K562 (cell line): Measurements from ENCODE around the gene PRKCB. TPM values are rescaled to one million over a fixed set of nuclear protein-coding genes. Genes with fewer than 3 reads are reported as not detected.

Experiments used
- ATAC-seq: fragments of 200-7000 bp; cut with Tn5 transposase; 3 replicates; pipeline ENCODE4 v1.9.1; 2020; ENCODE audit warnings: moderate library complexity
- BruUV-seq: library from RNA; stranded (reverse); fragments of 400-500 nt; replicated peaks from 2 replicates; lab custom pipeline; 2021; lab: Mats Ljungman, UMichigan
- CTCF ChIA-PET: fragments of 300-600 bp; formaldehyde crosslinking; extraction: SDS; loops from one replicate; lab custom pipeline; 2021; ENCODE audit warnings: low intra/inter-chr PET ratio; lab: Yijun Ruan, JAX
- POLR2A ChIA-PET: fragments of 300-600, 350-650 bp; sonication (Branson Sonifier 250); formaldehyde crosslinking; extraction: SDS; loops from one replicate; lab custom pipeline; 2021; ENCODE audit warnings: antibody characterized with exemption, inconsistent platforms; lab: Yijun Ruan, JAX
- DNase-seq, 4 experiments: peaks; one replicate each; pipeline versions ENCODE4 v3.0.0 to v3.0.0-alpha.2; 2011 to 2018; ENCODE audit warnings: low spot score in 3 of 4, mixed read lengths in 3 of 4; ENCODE audit errors: extremely low read depth in 1 of 4
- FAIRE-seq: peaks from 2 replicates; lab custom pipeline; 2011; peaks lifted over from hg19 to GRCh38; lab: Jason Lieb, UNC
- H2AFZ ChIP-seq: 2 replicates; pipeline ENCODE4 v1.6.0; 2011; ENCODE audit warnings: low read depth, low read length, control low read depth, inconsistent platforms
- H3K27ac ChIP-seq: fragments of 200-600 bp; 3 replicates; pipeline ENCODE4 v1.8.0; 2011; ENCODE audit warnings: low read depth, mild to moderate bottlenecking, control low read depth, inconsistent platforms, low read length, moderate library complexity, mixed read lengths; ENCODE audit errors: extremely low read depth
- H3K27me3 ChIP-seq, 2 experiments: fragments of 300-600 bp in 1 of 2; 2 replicates in 1 of 2; 3 replicates in 1 of 2; pipeline versions ENCODE4 v1.6.0 to v1.8.0; 2011; ENCODE audit warnings: inconsistent platforms in 2 of 2, low read length in 2 of 2, mild to moderate bottlenecking in 1 of 2, mixed read lengths in 1 of 2, moderate library complexity in 1 of 2; ENCODE audit not compliant: control insufficient read depth in 2 of 2, insufficient read depth in 2 of 2
- H3K36me3 ChIP-seq: fragments of 300-600 bp; 3 replicates; pipeline ENCODE4 v1.8.0; 2011; ENCODE audit warnings: mild to moderate bottlenecking, low read length, inconsistent platforms; ENCODE audit not compliant: control insufficient read depth, insufficient read depth
- H3K4me1 ChIP-seq, 2 experiments: fragments of 200-600 bp in 1 of 2; replicated peaks in 1 of 2; 2 replicates in 1 of 2; 3 replicates in 1 of 2; pipeline versions ENCODE4 v1.5.1 to v1.8.0; 2011; ENCODE audit warnings: inconsistent platforms in 2 of 2, low read length in 2 of 2, mild to moderate bottlenecking in 1 of 2, mixed read lengths in 1 of 2, moderate library complexity in 1 of 2; ENCODE audit not compliant: control insufficient read depth in 2 of 2, insufficient read depth in 2 of 2
- H3K4me2 ChIP-seq: 2 replicates; pipeline ENCODE4 v1.6.1; 2011; ENCODE audit warnings: low read length, control low read depth, inconsistent platforms, mixed read lengths; ENCODE audit not compliant: insufficient read depth
- H3K4me3 ChIP-seq: fragments of 200-600 bp; sonication (generic), shearing (Covaris generic); 2 replicates; pipeline ENCODE4 v1.5.1; 2016; ENCODE audit warnings: control low read depth, inconsistent platforms
- H3K79me2 ChIP-seq: fragments of 200-600 bp; 3 replicates; pipeline ENCODE4 v1.8.0; 2011; ENCODE audit warnings: low read length, inconsistent platforms; ENCODE audit not compliant: control insufficient read depth, insufficient read depth
- H3K9ac ChIP-seq, 2 experiments: 2 replicates each; pipeline versions ENCODE4 v1.6.0 to v1.6.1; 2011; ENCODE audit warnings: low read depth in 2 of 2, low read length in 2 of 2, control low read depth in 1 of 2, inconsistent platforms in 1 of 2, mild to moderate bottlenecking in 1 of 2, mixed read lengths in 1 of 2; ENCODE audit not compliant: insufficient read depth in 1 of 2
- H3K9me1 ChIP-seq: one replicate; pipeline ENCODE4 v1.6.0; 2011; ENCODE audit warnings: inconsistent platforms, mild to moderate bottlenecking, low read length, moderate library complexity; ENCODE audit not compliant: control insufficient read depth, insufficient read depth
- H3K9me3 ChIP-seq: replicated peaks from 2 replicates; pipeline ENCODE4 v1.5.1; 2011; ENCODE audit warnings: low read depth, low read length, inconsistent platforms; ENCODE audit not compliant: control insufficient read depth, insufficient read depth
- H4K20me1 ChIP-seq: replicated peaks from 2 replicates; pipeline ENCODE4 v1.6.1; 2011; ENCODE audit warnings: low read length, inconsistent platforms, mixed read lengths; ENCODE audit not compliant: control insufficient read depth, insufficient read depth
- ARID1B ChIP-seq: fragments of 450-650 bp; IDR thresholded peaks from 2 replicates; pipeline ENCODE4 v1.6.1; 2016; ENCODE audit warnings: antibody characterized with exemption, mild to moderate bottlenecking, inconsistent platforms
- CC2D1A ChIP-seq: fragments of 450-650 bp; IDR thresholded peaks from 2 replicates; pipeline ENCODE4 v1.6.1; 2017; ENCODE audit warnings: mild to moderate bottlenecking
- CTBP1 ChIP-seq: fragments of 450-650 bp; IDR thresholded peaks from 2 replicates; pipeline ENCODE4 v1.6.1; 2016; ENCODE audit warnings: borderline replicate concordance
- CUX1 ChIP-seq: fragments of 200-800 bp; sonication (Bioruptor generic); IDR thresholded peaks from 2 replicates; pipeline ENCODE4 v1.6.1; 2016; ENCODE audit warnings: missing genetic modification characterization, missing compliant biosample characterization
- ETV1 ChIP-seq: fragments of 450-650 bp; conservative IDR thresholded peaks from 2 replicates; pipeline ENCODE4 v1.6.1; 2016; ENCODE audit warnings: missing genetic modification characterization, control low read depth, low read depth, missing compliant biosample characterization
- HSF4 ChIP-seq: fragments of 250-450 bp; sonication (Bioruptor Pico); IDR thresholded peaks from 2 replicates; pipeline ENCODE4 v2.1.2; 2022; ENCODE audit warnings: mild to moderate bottlenecking, moderate library complexity, borderline replicate concordance
- NR2F6 ChIP-seq: fragments of 450-650 bp; formaldehyde crosslinking; IDR thresholded peaks from 2 replicates; pipeline ENCODE4 v1.4.0; 2020; ENCODE audit warnings: mild to moderate bottlenecking
- POLR2B ChIP-seq: fragments of 450-650 bp; IDR thresholded peaks from 2 replicates; pipeline ENCODE4 v1.6.1; 2018; ENCODE audit warnings: low read depth; ENCODE audit not compliant: partially characterized antibody
- SAP30 ChIP-seq: fragments of 200-600 bp; sonication (generic); IDR thresholded peaks from 2 replicates; pipeline ENCODE4 v1.6.1; 2012; ENCODE audit warnings: borderline replicate concordance, low read depth, mild to moderate bottlenecking, moderate library complexity, low read length, control low read depth, inconsistent platforms; ENCODE audit not compliant: insufficient read depth, poor library complexity, severe bottlenecking
- SRF ChIP-seq, 2 experiments: fragments of 250-450, 450-650 bp in 1 of 2; sonication (Bioruptor Pico) in 1 of 2; sonication (generic) in 1 of 2; formaldehyde crosslinking; IDR thresholded peaks; 2 replicates each; pipeline versions ENCODE4 v1.5.0 to v1.5.1; 2020 to 2022; ENCODE audit warnings: mild to moderate bottlenecking in 1 of 2, missing genetic modification reagents in 1 of 2
- ZFP36 ChIP-seq: fragments of 150-350 bp; IDR thresholded peaks from 2 replicates; pipeline ENCODE4 v1.6.1; 2018; ENCODE audit warnings: low read length, low read depth; ENCODE audit not compliant: partially characterized antibody
- ZKSCAN3 ChIP-seq: fragments of 250-450 bp; sonication (Bioruptor Pico); IDR thresholded peaks from 2 replicates; pipeline ENCODE4 v1.4.0; 2020
- ZNF324 ChIP-seq: fragments of 250-450 bp; sonication (Bioruptor Pico); IDR thresholded peaks from 2 replicates; pipeline ENCODE4 v1.4.0; 2020; ENCODE audit warnings: mild to moderate bottlenecking
- WGBS: fragments of 100-300 bp; shearing (Covaris generic); methylation state at CpG from one replicate; pipeline ENCODE4 v1.1.6; 2016; ENCODE audit warnings: low coverage, mixed read lengths; ENCODE audit not compliant: insufficient coverage; ENCODE audit errors: missing lambda C conversion rate; 5-methylcytosine and 5-hydroxymethylcytosine counted together
- in situ Hi-C: fragments of 300-500 bp; cut with MboI; formaldehyde crosslinking; loops from 4 replicates; pipeline ENCODE4 v1.15.0; 2018; ENCODE audit warnings: inconsistent platforms, mixed read lengths
- intact Hi-C: fragments of 100-400 bp; cut with micrococcal nuclease; formaldehyde crosslinking; loops from 2 replicates; pipeline ENCODE4 v1.14.2; 2022
- polyA plus RNA-seq, 8 experiments: library from polyadenylated mRNA; depleted of rRNA in 4 of 8; stranded (reverse) in 5 of 8; unstranded in 3 of 8; fragments of >200 nt; fragmentation: Nextera tagmentation in 2 of 8; fragmentation: Illumina TruSeq in 1 of 8; extraction: Ambion mirVana in 2 of 8; extraction: Trizol in 1 of 8; gene quantifications; 2 replicates each; pipeline versions ENCODE4 v1.2.1 to v1.2.3, GENCODE V29; 2011 to 2014; ENCODE audit warnings: inconsistent platforms in 1 of 8, missing spikeins in 1 of 8
- total RNA-seq, 7 experiments: library from RNA; depleted of rRNA in 6 of 7; stranded (reverse); fragments of >200 nt in 6 of 7; fragmentation: Illumina TruSeq in 2 of 7; extraction: Trizol in 2 of 7; gene quantifications; 2 replicates each; pipeline versions ENCODE4 v1.2.1 to v1.2.3, GENCODE V29; 2011 to 2021; ENCODE audit warnings: low replicate concordance in 1 of 7
- TF ChIP-seq, protein P1 (sequence below): fragments of 450-650 bp; IDR thresholded peaks from 2 replicates; pipeline ENCODE4 v1.6.1; 2016; ENCODE audit warnings: borderline replicate concordance

Gene PRKCB
- total and polyA plus RNA-seq, 9 of the 15 experiments (the other 6 are each of a cell fraction or from before 2014, with no cell fraction given) = 49.9 to 276 (median 148) TPM

GRCh38 chr16:23952128-23952970, 116.6 kb downstream of the PRKCB start:
- H2AFZ ChIP-seq = peak overlapping the region; percentile 62
- peaks cover 53% of the 10 kb centered on the region for H3K36me3 ChIP-seq
- no peaks in the 10 kb centered on the region for H3K27me3 ChIP-seq
- intact Hi-C loops = loop anchor here (5.0 kb wide), 2 partner anchors 45 to 150 kb away; no protein-coding TSS in a partner anchor
- DNase-seq (peak; percentile 63 to 91 (median 78)), ATAC-seq (peak; percentile 87), FAIRE-seq (peak; percentile 95)
- ChIA-PET CTCF (no interaction called here), POLR2A (interaction anchor here (0.6 to 3.9 kb wide), 18 partner anchors 8 to 332 kb away, joined by 3 to 33 read pairs (median 4); partner anchors contain the start of gene PLK1)
- no peaks in the 10 kb centered on the region for H3K9me3 ChIP-seq
- peak overlapping the region; percentile 15; the same call in 1 of the 2 replicates for H3K4me3 ChIP-seq
- H3K79me2 ChIP-seq = peaks cover 97% of the 10 kb centered on the region
- in situ Hi-C loops = no loop called here
- peak overlapping the region; percentile 69 for H3K4me2 ChIP-seq
- peak overlapping the region; percentile 85 for H3K27ac ChIP-seq
- H3K4me1 ChIP-seq = peaks cover 12 to 61% of the 10 kb centered on the region in 2 experiments
- H3K9me1 ChIP-seq = peaks cover 3% of the 10 kb centered on the region
- 8% methylated on average over 13 of the region's 13 CpGs for WGBS
- H3K9ac ChIP-seq = peak overlapping the region; percentile 38 to 64; a peak in 3 of 4 replicates
- H4K20me1 ChIP-seq = peaks cover 13% of the 10 kb centered on the region
- BruUV-seq = TSS peak; percentile 26
- TF ChIP-seq SAP30 (peak; percentile 39), ARID1B (peak; percentile 84), ETV1 (peak; percentile 57), CC2D1A (no peak), ZNF324 (CRISPR knock-in tag) (no peak), POLR2B (peak; percentile 50), HSF4 (peak; percentile 81; the same call in 1 of the 2 replicates), NR2F6 (CRISPR knock-in tag) (no peak), SRF (CRISPR knock-in tag; IDR thresholded peaks at IDR 0.05) (no peak), CUX1 (CRISPR knock-in tag) (0 out of 2 replicates have a peak, but pooled peaks have one; percentile 60), ZKSCAN3 (no peak), CTBP1 (no peak; the same call in 1 of the 2 replicates), ZFP36 (no peak)
- TF ChIP-seq, protein P1, sequence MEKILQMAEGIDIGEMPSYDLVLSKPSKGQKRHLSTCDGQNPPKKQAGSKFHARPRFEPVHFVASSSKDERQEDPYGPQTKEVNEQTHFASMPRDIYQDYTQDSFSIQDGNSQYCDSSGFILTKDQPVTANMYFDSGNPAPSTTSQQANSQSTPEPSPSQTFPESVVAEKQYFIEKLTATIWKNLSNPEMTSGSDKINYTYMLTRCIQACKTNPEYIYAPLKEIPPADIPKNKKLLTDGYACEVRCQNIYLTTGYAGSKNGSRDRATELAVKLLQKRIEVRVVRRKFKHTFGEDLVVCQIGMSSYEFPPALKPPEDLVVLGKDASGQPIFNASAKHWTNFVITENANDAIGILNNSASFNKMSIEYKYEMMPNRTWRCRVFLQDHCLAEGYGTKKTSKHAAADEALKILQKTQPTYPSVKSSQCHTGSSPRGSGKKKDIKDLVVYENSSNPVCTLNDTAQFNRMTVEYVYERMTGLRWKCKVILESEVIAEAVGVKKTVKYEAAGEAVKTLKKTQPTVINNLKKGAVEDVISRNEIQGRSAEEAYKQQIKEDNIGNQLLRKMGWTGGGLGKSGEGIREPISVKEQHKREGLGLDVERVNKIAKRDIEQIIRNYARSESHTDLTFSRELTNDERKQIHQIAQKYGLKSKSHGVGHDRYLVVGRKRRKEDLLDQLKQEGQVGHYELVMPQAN = peak; percentile 77; the same call in 1 of the 2 replicates
